AG04449 (cell line): ENCODE data around the gene HOXB4.

Experiments used
- CTCF ChIA-PET: fragments of 350-600 bp; formaldehyde crosslinking; extraction: SDS; loops from one replicate; lab custom pipeline; 2021; ENCODE audit warnings: antibody characterized with exemption; lab: Yijun Ruan, JAX
- POLR2A ChIA-PET: fragments of 400-600, 350-600 bp; formaldehyde crosslinking; extraction: SDS; loops from one replicate; lab custom pipeline; 2020; ENCODE audit warnings: antibody characterized with exemption, inconsistent platforms; lab: Yijun Ruan, JAX
- DNase-seq: peaks from one replicate; pipeline ENCODE4 v3.0.0-alpha.2; 2010; ENCODE audit warnings: low read depth, low spot score
- H3K4me3 ChIP-seq: 2 replicates; pipeline ENCODE4 v1.5.1; 2011; ENCODE audit warnings: low read depth, mild to moderate bottlenecking, control low read depth, low read length
- TF ChIP-seq, protein P1 (sequence below): IDR thresholded peaks from one replicate; pipeline ENCODE4 v1.5.1; 2011; ENCODE audit warnings: mild to moderate bottlenecking, moderate library complexity, low read length, control low read depth, inconsistent platforms; ENCODE audit not compliant: insufficient read depth; ENCODE audit errors: missing control alignments

Gene HOXB4

GRCh38 chr17:48556576-48557401, 21.4 kb downstream of the HOXB4 start:
- H3K4me3 ChIP-seq = peak overlapping the region; percentile 32

DNA sequence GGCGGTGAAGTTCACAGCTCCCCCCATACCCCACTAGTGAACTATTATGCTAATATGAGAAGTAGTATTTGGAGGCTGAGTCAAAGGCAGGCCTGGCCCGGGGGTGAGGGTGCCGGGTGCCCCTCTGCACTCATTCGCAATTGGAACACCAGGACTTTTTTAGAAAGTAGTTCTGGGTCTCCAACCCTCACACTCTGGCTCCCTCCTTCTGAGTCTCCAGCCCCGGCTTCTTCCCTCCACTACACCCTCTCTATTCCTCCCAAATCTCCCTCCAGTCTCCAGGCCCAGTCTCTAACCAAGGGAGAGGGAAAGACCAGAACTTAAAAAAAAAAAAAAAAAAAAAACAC, 21.9 kb downstream of the HOXB4 start:
- ChIA-PET POLR2A (interaction anchor here (0.9 to 3.1 kb wide), 10 partner anchors 9 to 73 kb away, joined by 3 to 17 read pairs (median 5); partner anchors contain the start of gene HOXB5), CTCF (interaction anchor here (1.0 to 3.6 kb wide), 9 partner anchors 9 to 247 kb away, joined by 3 to 22 read pairs (median 7); partner anchors contain the start of gene HOXB5)
- peak overlapping the region; percentile 32 for H3K4me3 ChIP-seq
- no peak for DNase-seq
- TF ChIP-seq, protein P1, sequence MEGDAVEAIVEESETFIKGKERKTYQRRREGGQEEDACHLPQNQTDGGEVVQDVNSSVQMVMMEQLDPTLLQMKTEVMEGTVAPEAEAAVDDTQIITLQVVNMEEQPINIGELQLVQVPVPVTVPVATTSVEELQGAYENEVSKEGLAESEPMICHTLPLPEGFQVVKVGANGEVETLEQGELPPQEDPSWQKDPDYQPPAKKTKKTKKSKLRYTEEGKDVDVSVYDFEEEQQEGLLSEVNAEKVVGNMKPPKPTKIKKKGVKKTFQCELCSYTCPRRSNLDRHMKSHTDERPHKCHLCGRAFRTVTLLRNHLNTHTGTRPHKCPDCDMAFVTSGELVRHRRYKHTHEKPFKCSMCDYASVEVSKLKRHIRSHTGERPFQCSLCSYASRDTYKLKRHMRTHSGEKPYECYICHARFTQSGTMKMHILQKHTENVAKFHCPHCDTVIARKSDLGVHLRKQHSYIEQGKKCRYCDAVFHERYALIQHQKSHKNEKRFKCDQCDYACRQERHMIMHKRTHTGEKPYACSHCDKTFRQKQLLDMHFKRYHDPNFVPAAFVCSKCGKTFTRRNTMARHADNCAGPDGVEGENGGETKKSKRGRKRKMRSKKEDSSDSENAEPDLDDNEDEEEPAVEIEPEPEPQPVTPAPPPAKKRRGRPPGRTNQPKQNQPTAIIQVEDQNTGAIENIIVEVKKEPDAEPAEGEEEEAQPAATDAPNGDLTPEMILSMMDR = no peak

More at GRCh38 chr17:48556576-48557401, 21.4 kb downstream of the HOXB4 start:
- ChIA-PET POLR2A (interaction anchor here (0.6 to 3.1 kb wide), 11 partner anchors 10 to 73 kb away, joined by 3 to 17 read pairs (median 3); partner anchors contain the start of gene HOXB5), CTCF (interaction anchor here (0.8 to 3.6 kb wide), 13 partner anchors 9 to 248 kb away, joined by 3 to 22 read pairs (median 4); partner anchors contain the start of gene HOXB5)
- TF ChIP-seq, protein P1 = no peak
- DNase-seq = no peak

DNA sequence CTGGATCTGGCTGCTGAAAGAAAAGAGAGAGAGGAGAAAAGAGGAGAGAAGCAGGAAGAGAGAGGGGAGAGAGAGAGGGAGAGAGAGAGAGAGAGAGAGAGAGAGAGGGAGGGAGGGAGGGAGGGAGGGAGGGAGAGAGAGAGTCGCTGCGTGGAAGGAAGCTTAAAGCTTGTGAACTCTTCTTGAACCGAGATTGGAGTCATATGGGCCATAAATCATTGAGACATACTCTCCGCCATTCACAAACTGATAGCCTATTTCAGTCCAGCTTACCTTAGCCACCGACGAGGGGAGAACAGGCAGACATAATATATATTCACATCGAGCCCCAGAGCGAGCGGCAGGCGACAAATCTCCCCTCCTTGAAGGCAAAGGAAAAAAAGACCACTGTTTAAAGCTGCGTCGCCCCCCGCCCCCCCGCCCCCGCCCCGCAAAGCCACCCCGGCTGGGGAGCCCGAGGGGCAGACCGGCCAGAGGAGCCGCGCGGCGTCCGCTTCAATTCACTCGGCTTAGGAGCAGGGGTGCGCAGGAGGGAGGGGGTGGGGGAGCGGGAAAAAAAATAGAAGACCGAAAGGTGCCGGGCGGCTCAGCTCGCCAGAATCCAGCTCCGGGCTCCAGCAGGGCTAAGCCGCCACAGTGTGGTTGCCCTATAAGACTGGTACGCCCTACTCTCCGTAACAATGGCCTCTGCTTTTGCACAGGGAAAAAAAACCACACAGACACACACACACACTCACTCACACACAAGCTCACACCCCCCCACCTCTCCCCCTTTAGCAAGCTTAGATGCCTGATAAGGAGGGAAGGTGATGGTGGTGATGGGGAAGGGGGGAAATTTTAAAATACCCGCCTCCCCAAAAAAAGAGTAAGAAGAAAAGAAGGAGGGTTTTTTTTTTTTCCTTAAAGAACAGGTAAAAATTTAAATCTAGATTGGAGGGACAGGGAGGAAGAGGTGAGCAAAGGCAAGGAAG, 22.6 kb downstream of the HOXB4 start:
- peak; percentile 94 for DNase-seq
- CTCF ChIA-PET = interaction anchor here (0.9 to 3.6 kb wide), 11 partner anchors 8 to 247 kb away, joined by 3 to 22 read pairs (median 5); partner anchors contain the start of gene HOXB5
- POLR2A ChIA-PET = interaction anchor here (0.5 to 3.1 kb wide), 16 partner anchors 8 to 83 kb away, joined by 3 to 17 read pairs (median 4); partner anchors contain the start of gene HOXB5
- peak overlapping the region; percentile 56 for H3K4me3 ChIP-seq
- TF ChIP-seq, protein P1 = no peak

GRCh38 chr17:48554412-48555257, 23.5 kb downstream of the HOXB4 start:
- ChIA-PET CTCF (interaction anchor here (0.9 to 3.6 kb wide), 4 partner anchors 13 to 64 kb away, joined by 3 to 22 read pairs (median 4); partner anchors contain the start of gene HOXB5), POLR2A (interaction anchor here (0.6 to 3.1 kb wide), 11 partner anchors 9 to 174 kb away, joined by 3 to 17 read pairs (median 5); partner anchors contain the start of genes HOXB3 and HOXB5)
- H3K4me3 ChIP-seq = peak overlapping the region; percentile 56
- TF ChIP-seq, protein P1 = no peak
- DNase-seq = no peak

DNA sequence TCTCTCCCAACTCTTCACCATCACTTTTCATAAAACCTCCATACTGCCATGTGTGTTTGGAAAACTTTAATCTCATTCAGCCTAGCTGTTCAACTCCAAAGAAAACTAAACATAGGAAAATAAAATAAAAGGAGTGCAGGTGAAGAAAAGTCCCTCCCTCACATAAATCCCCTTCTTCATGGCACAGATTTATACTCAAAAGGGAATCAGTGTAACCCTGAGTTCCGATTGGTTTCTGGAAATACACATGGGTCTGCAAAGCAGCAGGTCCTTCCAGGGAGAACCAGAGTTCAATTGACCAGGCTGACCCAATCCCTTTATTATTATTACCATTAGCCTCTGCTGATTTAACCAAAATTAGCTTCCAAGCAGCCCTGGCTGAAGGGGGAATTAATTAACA, 24.3 kb downstream of the HOXB4 start:
- ChIA-PET POLR2A (interaction anchor here (0.9 kb wide), 1 partner anchor 12 kb away, joined by 4 read pairs; no protein-coding TSS in a partner anchor), CTCF (interaction anchor here (1.8 kb wide), 1 partner anchor 40 kb away, joined by 5 read pairs; the partner anchor contains the start of gene HOXB5)
- TF ChIP-seq, protein P1 = no peak
- H3K4me3 ChIP-seq = peak overlapping the region; percentile 56
- DNase-seq = no peak
